Measurements from ENCODE around the gene NRP2.

GRCh38 chr2:205650931-205651330, 31.4 kb upstream of the NRP2 start:
- no peak for TF ChIP-seq CTCF (IDR thresholded peaks at IDR 0.05 in 8 of 11, conservative IDR thresholded peaks at IDR 0.05 in 3 of 11)
- TF ChIP-seq POLR2AphosphoS5 (IDR thresholded peaks at IDR 0.05): no peak
